Measurements from ENCODE around the gene HOXC12.

DNA sequence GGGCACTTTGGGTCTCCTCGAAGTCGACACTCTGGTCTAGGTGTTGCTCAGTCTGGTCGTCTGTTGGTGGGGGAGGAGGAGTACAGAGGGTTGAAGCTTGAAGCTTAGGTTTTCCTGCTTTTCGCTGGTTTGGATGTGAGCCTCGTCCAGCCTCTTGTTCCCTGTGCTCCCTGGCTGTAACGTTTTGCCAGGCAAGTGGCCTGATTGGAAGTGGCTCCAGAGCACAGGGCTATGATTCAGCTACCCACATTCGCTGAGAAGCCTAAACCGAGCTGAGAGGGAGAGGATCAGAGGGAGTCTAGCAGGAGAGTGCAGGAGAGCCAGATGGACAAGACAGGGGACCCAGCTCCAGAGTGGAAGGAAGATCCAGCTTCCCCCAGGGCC is 36.4 kb downstream of the HOXC12 start:
- TF ChIP-seq, protein P1, sequence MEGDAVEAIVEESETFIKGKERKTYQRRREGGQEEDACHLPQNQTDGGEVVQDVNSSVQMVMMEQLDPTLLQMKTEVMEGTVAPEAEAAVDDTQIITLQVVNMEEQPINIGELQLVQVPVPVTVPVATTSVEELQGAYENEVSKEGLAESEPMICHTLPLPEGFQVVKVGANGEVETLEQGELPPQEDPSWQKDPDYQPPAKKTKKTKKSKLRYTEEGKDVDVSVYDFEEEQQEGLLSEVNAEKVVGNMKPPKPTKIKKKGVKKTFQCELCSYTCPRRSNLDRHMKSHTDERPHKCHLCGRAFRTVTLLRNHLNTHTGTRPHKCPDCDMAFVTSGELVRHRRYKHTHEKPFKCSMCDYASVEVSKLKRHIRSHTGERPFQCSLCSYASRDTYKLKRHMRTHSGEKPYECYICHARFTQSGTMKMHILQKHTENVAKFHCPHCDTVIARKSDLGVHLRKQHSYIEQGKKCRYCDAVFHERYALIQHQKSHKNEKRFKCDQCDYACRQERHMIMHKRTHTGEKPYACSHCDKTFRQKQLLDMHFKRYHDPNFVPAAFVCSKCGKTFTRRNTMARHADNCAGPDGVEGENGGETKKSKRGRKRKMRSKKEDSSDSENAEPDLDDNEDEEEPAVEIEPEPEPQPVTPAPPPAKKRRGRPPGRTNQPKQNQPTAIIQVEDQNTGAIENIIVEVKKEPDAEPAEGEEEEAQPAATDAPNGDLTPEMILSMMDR (IDR thresholded peaks at IDR 0.05; ENCODE audit: low read length) = no peak
- no peak for TF ChIP-seq EZH2 (IDR thresholded peaks at IDR 0.05; ENCODE audit: borderline replicate concordance, low read length)

Data from OCI-LY1 (cell line).